ENCODE data around the gene FBXW5. TPM values are rescaled to one million over a fixed set of nuclear protein-coding genes. Genes with fewer than 3 reads are reported as not detected.

The FBXW5 gene
- total and polyA plus RNA-seq, 9 of the 15 experiments (the other 6 are each of a cell fraction or from before 2014, with no cell fraction given) = 0.21 to 128 (median 37.0) TPM

- H3K9ac ChIP-seq (ENCODE audit: insufficient read depth in 1 of 2, low read depth in 2 of 2, low read length in 2 of 2) = peak overlapping the region in 1 of 2 experiments; percentile 81; a peak in 2 of 4 replicates
- intact Hi-C loops (cut with micrococcal nuclease) (no loop called here), in situ Hi-C loops (cut with MboI) (no loop called here)
- no TSS peak for BruUV-seq (replicated peaks)
- DNase-seq (ENCODE audit: extremely low read depth in 1 of 4, low spot score in 3 of 4) (no peak), ATAC-seq (no peak), FAIRE-seq (no peak)
- peak overlapping the region; percentile 86 for H2AFZ ChIP-seq (ENCODE audit: low read depth, low read length)
- H4K20me1 ChIP-seq (replicated peaks; ENCODE audit: control insufficient read depth, insufficient read depth, low read length) = no peaks in the 10 kb centered on the region
- whole genome bisulfite sequencing (ENCODE audit: insufficient coverage, low coverage, missing lambda C conversion rate) = 75% methylated on average over 3 of the region's 12 CpGs
- POLR2A ChIA-PET = no interaction called here
- no peak overlapping the region for H3K27ac ChIP-seq (ENCODE audit: extremely low read depth, low read depth, low read length)
- H3K4me2 ChIP-seq (ENCODE audit: insufficient read depth, low read length) = peak overlapping the region; percentile 61
- CTCF ChIA-PET (ENCODE audit: low intra/inter-chr PET ratio) = no interaction called here
- no peaks in the 10 kb centered on the region for H3K9me3 ChIP-seq (replicated peaks; ENCODE audit: control insufficient read depth, insufficient read depth, low read depth, low read length)
- no peak overlapping the region for H3K4me3 ChIP-seq
- no peaks in the 10 kb centered on the region for H3K9me1 ChIP-seq (ENCODE audit: control insufficient read depth, insufficient read depth, low read length)
- peaks cover 26 to 77% of the 10 kb centered on the region in 2 experiments; a peak in 4 of 5 replicates for H3K4me1 ChIP-seq (replicated peaks in 1 of 2; ENCODE audit: control insufficient read depth in 2 of 2, insufficient read depth in 2 of 2, low read length in 2 of 2)
- no peaks in the 10 kb centered on the region for H3K36me3 ChIP-seq (ENCODE audit: control insufficient read depth, insufficient read depth, low read length)
- H3K79me2 ChIP-seq (ENCODE audit: control insufficient read depth, insufficient read depth, low read length) = no peaks in the 10 kb centered on the region
- H3K27me3 ChIP-seq (ENCODE audit: control insufficient read depth in 2 of 2, insufficient read depth in 2 of 2, low read length in 2 of 2) = no peaks in the 10 kb centered on the region
- TF ChIP-seq PML (IDR thresholded peaks at IDR 0.05; ENCODE audit: low read length) = no peak
- no peak for TF ChIP-seq MAZ (CRISPR knock-in tag; conservative IDR thresholded peaks at IDR 0.05 in 1 of 2, IDR thresholded peaks at IDR 0.05 in 1 of 2)
- TF ChIP-seq RBM34 (IDR thresholded peaks at IDR 0.05; ENCODE audit: borderline replicate concordance, insufficient read depth, low read length) = no peak
- TF ChIP-seq TAL1 (IDR thresholded peaks at IDR 0.05) = no peak
- no peak for TF ChIP-seq ZNF354B (CRISPR knock-in tag; IDR thresholded peaks at IDR 0.05)
- TF ChIP-seq ZNF146 (CRISPR knock-in tag; IDR thresholded peaks at IDR 0.05; ENCODE audit: unreplicated experiment) = no peak
- TF ChIP-seq CGGBP1 (CRISPR knock-in tag; IDR thresholded peaks at IDR 0.05) = no peak
- no peak for TF ChIP-seq MYC (IDR thresholded peaks at IDR 0.05; ENCODE audit: low read depth, low read length)
- no peak for TF ChIP-seq MYC (CRISPR knock-in tag; IDR thresholded peaks at IDR 0.05; ENCODE audit: borderline replicate concordance, low read depth)
- TF ChIP-seq AFF4 (CRISPR knock-in tag; IDR thresholded peaks at IDR 0.05) = no peak
- TF ChIP-seq ZNF444 (CRISPR knock-in tag; IDR thresholded peaks at IDR 0.05) = no peak
- no peak for TF ChIP-seq RBM25 (IDR thresholded peaks at IDR 0.05; ENCODE audit: low read depth, low read length, severe bottlenecking)
- no peak for TF ChIP-seq RBM17 (IDR thresholded peaks at IDR 0.05; ENCODE audit: borderline replicate concordance, low read depth, low read length)
- TF ChIP-seq ZNF561 (CRISPR knock-in tag; conservative IDR thresholded peaks at IDR 0.05) = no peak
- TF ChIP-seq SAFB2 (IDR thresholded peaks at IDR 0.05; ENCODE audit: borderline replicate concordance, low read depth, low read length, severe bottlenecking) = no peak
- TF ChIP-seq HDAC1 (IDR thresholded peaks at IDR 0.05) = no peak
- no peak for TF ChIP-seq RBBP5 (IDR thresholded peaks at IDR 0.05; ENCODE audit: borderline replicate concordance, insufficient read depth, low read length, poor library complexity, severe bottlenecking)
- TF ChIP-seq TAF9B (IDR thresholded peaks at IDR 0.05; ENCODE audit: partially characterized antibody) = no peak
Measured at GRCh38 chr9:136963751-136964150, 19.2 kb upstream of the FBXW5 start.

Data from K562 (cell line).